ENCODE results near the gene ATRNL1.

GRCh38 chr10:115129752-115130151 is 36.6 kb downstream of the ATRNL1 start:
- no peak for TF ChIP-seq REST (IDR thresholded peaks at IDR 0.05)
- peak; percentile 40 for TF ChIP-seq CTCF (IDR thresholded peaks at IDR 0.05; ENCODE audit: low read depth, low read length, missing input control)
- no peak for TF ChIP-seq TAF1 (conservative IDR thresholded peaks at IDR 0.05)
- TF ChIP-seq YY1 (IDR thresholded peaks at IDR 0.05): no peak

All from liver (tissue), 3 donors.